ENCODE results near the gene ZNF154.

ZNF154 gene

DNA sequence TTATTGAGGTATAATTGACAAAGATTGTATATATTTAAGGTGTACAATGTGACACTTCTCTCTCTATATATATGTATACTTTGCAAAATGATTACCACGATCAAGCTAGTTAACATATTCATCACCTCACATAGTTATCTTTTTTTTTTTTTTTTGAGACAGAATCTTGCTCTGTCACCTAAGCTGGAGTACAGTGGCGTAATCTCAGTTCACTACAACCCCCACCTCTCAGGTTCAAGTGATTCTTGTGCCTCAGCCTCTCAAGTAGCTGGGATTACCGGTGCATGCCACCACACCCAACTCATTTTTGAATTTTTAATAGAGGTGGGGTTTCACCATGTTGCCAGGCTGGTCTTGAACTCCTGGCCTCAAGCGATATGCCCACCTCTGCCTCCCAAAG, 36.5 kb downstream of the ZNF154 start:
- DNase-seq, result no peak

DNA sequence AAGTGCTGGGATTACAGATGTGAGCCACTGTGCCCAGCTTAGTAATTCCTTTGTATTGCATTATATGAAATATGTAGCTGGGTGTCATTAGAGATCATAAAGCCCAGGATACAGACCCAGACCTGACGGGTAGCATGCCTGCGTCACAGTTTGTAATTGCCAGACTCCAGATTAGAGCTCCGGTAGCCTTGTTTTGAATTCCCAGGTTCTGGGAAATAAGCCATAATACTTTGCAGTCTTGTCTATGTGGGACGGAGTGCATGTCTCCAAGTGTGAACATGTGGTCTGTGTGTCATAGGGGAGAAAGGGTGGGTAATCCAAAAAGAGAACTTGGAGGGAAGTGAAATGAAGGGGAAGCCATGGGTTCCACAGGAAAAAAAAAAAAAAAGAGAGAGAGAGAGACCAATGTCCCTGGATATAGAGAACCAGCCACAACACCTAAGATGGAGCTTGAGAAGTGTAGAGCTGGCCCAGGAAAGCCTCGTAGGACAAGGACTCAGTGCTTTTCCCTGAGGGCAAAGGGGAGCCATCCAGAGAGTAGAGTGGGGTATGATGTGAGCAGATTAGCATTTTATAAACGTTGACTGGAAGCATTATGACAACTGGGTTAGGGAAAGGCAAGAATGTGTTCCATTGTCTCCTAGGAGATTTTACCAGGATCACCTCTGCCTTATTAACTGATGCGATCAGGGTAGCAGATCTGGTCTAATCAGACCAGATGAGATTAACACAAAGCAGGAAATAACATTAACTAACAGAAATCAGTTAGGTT, 37.7 kb downstream of the ZNF154 start:
- DNase-seq, result no peak

DNA sequence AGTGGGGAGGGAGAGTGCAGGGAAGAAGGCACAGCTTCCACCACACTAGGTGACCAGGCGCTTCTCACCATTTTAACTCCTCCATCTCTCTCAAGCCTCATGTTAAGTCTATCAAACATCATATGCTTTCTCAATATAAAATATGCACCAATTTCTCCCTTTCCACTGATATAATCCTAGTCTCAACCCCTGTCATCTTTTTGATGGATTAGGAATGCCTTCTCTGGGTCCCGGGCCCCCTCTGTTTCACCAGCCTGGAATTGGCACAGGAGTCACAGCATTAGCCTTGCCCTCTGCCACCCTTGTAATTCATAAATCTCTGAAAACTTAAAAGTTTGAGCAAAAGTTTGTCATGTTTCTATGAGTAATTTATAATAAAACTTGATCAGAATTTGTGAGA, 40.4 kb downstream of the ZNF154 start, which contains the start of gene ZSCAN4:
Gene ZSCAN4, plus strand, starts transcription at position 301 of the 400 bp plus-strand sequence. CDS start 7,211 bp downstream, outside the sequence.
- no peak for DNase-seq

DNA sequence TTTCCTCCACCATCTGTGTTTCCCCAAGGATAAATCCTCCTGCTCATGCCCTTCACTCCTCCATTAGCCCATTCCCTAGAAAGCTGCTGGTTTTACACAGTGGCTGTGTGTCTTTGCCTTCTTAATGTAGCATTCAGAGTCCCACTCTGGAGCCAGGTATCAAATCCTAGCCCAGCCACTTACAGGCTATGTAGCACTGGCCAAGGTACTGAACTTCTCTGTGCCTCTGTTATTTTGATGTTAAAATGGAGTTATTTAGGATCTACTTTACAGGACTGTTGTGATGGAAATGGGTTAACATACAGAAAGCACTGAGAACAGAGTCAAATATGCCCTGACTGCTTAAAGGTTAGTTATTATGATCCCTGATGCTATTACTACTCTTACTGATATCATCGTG, 41.8 kb downstream of the ZNF154 start:
- DNase-seq, result no peak

DNA sequence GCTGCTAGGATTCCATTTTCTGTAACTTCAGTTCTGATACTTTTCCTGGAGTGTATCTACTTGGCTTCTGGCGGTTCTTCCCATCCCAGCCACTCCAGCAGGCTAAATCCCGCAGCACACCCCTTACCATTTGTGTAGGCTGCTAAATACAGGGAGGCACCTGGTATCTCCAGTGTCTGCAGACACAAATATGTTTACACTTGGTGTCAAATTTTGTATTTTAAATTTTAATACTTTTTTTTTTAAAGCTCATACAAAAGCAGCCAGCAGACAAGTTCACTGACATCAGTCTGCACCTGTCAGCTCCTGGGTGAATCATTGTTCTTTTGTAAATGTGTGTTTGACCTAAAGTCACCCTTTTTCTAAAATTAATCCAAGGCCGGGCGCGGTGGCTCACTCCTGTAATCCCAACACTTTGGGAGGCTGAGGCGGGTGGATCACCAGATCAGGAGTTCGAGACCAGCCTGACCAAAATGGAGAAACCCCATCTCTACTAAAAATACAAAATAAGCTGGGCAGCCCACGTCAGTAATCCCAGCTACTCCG, 43.7 kb downstream of the ZNF154 start:
- no peak for DNase-seq

DNA sequence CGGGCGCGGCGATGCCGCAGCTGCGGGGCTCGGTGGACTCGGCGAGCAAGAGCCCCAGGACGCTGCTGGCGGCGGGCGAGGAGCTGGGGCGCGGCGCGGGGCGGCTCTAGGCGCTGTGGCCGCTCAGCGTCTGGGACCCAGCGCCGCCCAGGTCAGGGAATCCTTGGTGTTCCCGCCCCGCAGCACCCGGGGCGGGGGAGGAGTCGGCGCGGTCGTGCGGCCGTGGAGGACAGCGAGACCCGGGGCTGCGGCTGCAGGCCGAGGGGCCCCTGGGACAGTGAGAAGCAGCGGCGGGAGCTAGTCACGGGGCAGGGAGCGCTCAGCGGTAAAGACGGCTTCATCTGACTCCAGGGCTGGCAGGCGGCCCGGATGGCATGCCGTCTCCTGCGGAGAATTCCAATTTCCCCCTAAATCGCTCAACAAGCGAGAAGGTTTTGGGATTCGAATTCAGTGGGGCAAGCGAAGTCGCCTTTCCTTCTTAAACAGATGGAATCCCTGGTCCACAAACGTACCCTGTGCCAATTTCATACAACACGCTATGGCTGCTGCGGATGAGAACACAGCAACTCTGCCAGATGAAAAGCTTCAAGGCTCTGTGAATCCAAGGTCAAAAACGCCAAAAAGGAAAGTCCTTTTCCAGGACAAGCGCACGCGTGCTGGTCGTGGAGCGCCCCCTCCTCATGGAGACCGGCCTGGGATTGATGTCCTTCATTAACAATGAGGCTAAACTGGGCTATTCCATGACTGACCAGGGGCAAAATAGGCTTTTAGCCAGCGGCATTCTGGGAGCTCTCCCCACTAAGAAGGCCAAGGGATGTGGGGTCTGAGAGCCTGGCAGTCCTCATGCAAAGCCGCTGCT, 44.5 kb downstream of the ZNF154 start:
- DNase-seq, result no peak

DNA sequence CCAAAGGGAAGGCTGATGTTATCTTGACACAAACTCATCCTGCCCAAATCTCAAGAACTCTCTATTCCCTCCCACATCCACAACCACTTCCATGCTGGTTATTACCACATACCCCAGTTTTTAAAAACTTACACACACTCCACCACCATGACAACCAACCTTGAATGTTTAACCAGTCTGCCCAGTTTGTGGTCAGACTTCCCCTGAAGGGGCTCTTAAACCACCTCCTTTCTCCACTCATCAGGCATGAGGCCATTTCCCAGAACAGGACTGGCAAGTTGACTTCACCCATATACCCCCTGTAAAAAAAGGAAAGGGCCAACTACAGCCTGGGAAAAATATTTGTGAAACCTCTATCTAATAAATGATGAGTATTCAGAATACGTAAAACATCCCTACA, 52.7 kb downstream of the ZNF154 start:
- DNase-seq, result no peak

DNA sequence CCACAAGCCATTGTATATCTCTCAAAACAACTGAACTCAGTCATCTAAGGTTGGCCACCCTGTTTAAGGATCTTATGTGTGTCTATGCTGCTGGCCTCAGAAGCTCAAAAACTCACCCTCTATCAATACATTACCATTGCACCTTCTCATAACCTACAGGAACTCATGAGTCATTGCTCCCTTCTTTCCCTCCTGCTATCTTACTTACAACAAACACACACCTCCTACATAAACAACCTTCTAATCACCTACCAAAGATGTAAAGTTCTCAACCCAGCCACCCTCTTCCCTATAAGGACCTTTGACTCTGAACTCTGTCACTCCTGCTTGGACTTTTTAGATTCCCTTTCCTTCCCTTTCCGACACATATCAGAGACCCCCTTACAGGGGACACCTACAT, 53.6 kb downstream of the ZNF154 start:
- DNase-seq, result no peak

DNA sequence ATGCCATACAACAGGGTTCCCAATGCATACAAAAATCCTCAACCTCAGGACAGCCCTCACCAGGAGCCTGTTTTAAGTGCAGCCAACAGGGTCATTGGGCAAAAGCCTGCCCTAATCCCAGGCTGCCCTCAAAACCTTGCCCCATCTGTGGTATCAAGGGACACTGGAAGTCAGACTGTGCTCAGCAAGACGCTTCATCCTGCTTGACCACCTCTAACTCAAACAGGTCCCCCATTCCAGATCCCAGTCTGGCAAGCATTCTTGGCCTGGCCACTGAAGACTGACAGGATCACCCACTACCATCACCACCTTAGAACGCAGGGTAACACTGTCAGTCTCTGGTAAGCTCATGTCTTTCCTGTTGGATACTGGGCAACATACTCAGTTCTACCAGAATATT, 55.3 kb downstream of the ZNF154 start:
- DNase-seq, result no peak

DNA sequence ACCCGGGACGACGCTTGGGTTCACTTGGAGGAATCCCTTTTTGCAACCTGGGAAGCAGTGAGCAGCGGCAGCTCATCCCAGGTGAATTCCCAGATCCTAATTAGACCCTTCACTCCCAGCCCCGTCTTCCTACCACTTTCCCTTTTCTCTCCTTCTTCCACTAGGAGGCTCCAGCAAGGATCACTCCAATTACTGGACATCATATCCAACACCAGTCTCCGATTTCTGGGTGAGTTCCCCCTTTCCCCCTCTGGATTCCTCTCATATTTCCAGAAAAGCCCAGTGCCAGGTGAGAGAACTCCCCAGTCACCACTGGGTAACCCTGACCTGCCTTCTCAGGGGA, 57.4 kb downstream of the ZNF154 start:
- no peak for DNase-seq

DNA sequence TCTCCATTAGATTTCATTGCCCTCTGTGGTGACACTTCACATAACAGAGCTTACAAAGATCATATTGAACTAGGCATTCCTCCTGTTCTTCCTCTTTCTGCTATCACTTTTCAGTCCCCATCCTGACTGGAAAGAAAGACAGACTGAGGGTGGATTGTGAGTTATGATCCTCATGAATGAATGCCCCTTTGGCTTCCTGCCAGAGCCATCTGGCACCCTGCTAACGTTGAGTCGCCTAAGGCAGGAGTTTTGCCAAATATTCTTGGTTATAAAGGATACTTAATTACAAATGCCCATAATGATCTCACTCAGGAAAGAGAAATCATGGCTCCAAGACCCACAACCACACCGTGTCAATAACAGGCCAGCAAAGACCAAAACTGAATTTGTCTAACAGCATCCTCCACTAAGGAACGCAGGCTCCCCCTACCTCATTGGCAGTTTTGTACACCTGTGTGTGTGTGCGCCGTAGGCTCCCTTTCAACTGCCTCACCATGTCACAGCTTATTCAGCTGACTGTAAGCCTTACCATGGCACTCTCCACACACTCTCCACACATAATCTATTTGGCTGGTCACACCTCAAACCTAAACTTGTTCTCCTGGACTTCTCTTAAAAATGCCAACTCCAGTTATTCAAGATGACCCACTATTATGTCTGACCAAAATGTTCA, 60.5 kb downstream of the ZNF154 start:
- DNase-seq, result no peak
